ENCODE data around the gene MRPL53.
A peak's percentile ranks its signal among the peaks of the same experiment; 100 is the strongest.

MRPL53 gene

GRCh38 chr2:74472086-74472944, at the start of gene MRPL53:
Gene MRPL53 (minus strand): TSS chr2:74472680. CDS start chr2:74472660, 20 bp downstream.
- peak; percentile 78 for DNase-seq (ENCODE audit: low read depth)
- no peak for TF ChIP-seq CTCF (IDR thresholded peaks at IDR 0.05; ENCODE audit: control insufficient read depth, extremely low read depth, insufficient read depth)
- peak within 1 kb of the TSS; percentile 66 for H3K4me3 ChIP-seq (ENCODE audit: low read depth, low read length)

- no peak for DNase-seq (ENCODE audit: low read depth)
- TF ChIP-seq CTCF (IDR thresholded peaks at IDR 0.05; ENCODE audit: control insufficient read depth, extremely low read depth, insufficient read depth), result no peak
- no peak overlapping the region for H3K4me3 ChIP-seq (ENCODE audit: low read depth, low read length)
Measured at GRCh38 chr2:74516650-74517049, 44.2 kb upstream of the MRPL53 start.

- no peak for DNase-seq (ENCODE audit: low read depth)
- no peak overlapping the region for H3K4me3 ChIP-seq (ENCODE audit: low read depth, low read length)
- TF ChIP-seq CTCF (IDR thresholded peaks at IDR 0.05; ENCODE audit: control insufficient read depth, extremely low read depth, insufficient read depth), result no peak
Measured at GRCh38 chr2:74515981-74516633, 43.6 kb upstream of the MRPL53 start.

GRCh38 chr2:74515271-74515980, 42.9 kb upstream of the MRPL53 start:
- no peak for DNase-seq (ENCODE audit: low read depth)
- no peak for TF ChIP-seq CTCF (IDR thresholded peaks at IDR 0.05; ENCODE audit: control insufficient read depth, extremely low read depth, insufficient read depth)
- no peak overlapping the region for H3K4me3 ChIP-seq (ENCODE audit: low read depth, low read length)

- H3K4me3 ChIP-seq (ENCODE audit: low read depth, low read length), result no peak within 1 kb of the TSS
- TF ChIP-seq CTCF (IDR thresholded peaks at IDR 0.05; ENCODE audit: control insufficient read depth, extremely low read depth, insufficient read depth), result no peak
Measured at GRCh38 chr2:74514368-74515270, 42.1 kb upstream of the MRPL53 start, which contains the start of gene TLX2. Gene TLX2 (plus strand): TSS chr2:74514450. CDS start chr2:74514807, 357 bp downstream.

More at GRCh38 chr2:74514368-74515270, 42.1 kb upstream of the MRPL53 start, which contains the start of gene TLX2:
- no peak for DNase-seq (ENCODE audit: low read depth)
